HEK293 (cell line): ENCODE data around the gene CLDN6.

Experiments used
- EGR2 ChIP-seq: fragments of 450-650 bp; formaldehyde crosslinking; IDR thresholded peaks from 2 replicates; pipeline ENCODE4 v1.5.1; 2016; ENCODE audit warnings: low read depth, missing biosample characterization, missing genetic modification characterization
- GFI1B ChIP-seq: fragments of 450-650 bp; formaldehyde crosslinking; IDR thresholded peaks from 2 replicates; pipeline ENCODE4 v1.5.1; 2016; ENCODE audit warnings: missing biosample characterization, missing genetic modification characterization
- HOXA7 ChIP-seq: sonication (generic); formaldehyde crosslinking; IDR thresholded peaks from 2 replicates; pipeline ENCODE4 v1.8.1; 2022; ENCODE audit warnings: missing genetic modification reagents, borderline replicate concordance
- HOXC10 ChIP-seq: sonication (generic); formaldehyde crosslinking; IDR thresholded peaks from 2 replicates; pipeline ENCODE4 v1.8.1; 2023; ENCODE audit warnings: mild to moderate bottlenecking, missing genetic modification reagents
- IKZF3 ChIP-seq: fragments of 450-650 bp; IDR thresholded peaks from 2 replicates; pipeline ENCODE4 v1.5.0; 2018; ENCODE audit warnings: missing biosample characterization, mild to moderate bottlenecking, missing genetic modification characterization, moderate library complexity
- KLF7 ChIP-seq: fragments of 450-650 bp; formaldehyde crosslinking; IDR thresholded peaks from 2 replicates; pipeline ENCODE4 v1.5.1; 2016; ENCODE audit warnings: missing biosample characterization, missing genetic modification characterization, borderline replicate concordance
- TRIM28 ChIP-seq: IDR thresholded peaks from 2 replicates; pipeline ENCODE4 v1.6.1; 2011; ENCODE audit warnings: low read length, control low read depth, borderline replicate concordance
- ZBTB20 ChIP-seq: fragments of 450-650 bp; formaldehyde crosslinking; IDR thresholded peaks from 2 replicates; pipeline ENCODE4 v1.5.1; 2016; ENCODE audit warnings: missing biosample characterization, missing genetic modification characterization
- ZBTB21 ChIP-seq: fragments of 450-650 bp; formaldehyde crosslinking; IDR thresholded peaks from 2 replicates; pipeline ENCODE4 v1.5.1; 2017; ENCODE audit warnings: missing biosample characterization, missing genetic modification characterization
- ZBTB6 ChIP-seq: fragments of 450-650 bp; formaldehyde crosslinking; IDR thresholded peaks from 2 replicates; pipeline ENCODE4 v1.5.1; 2017; ENCODE audit warnings: missing biosample characterization, missing genetic modification characterization
- ZNF10 ChIP-seq: fragments of 450-650 bp; formaldehyde crosslinking; IDR thresholded peaks from 2 replicates; pipeline ENCODE4 v1.5.1; 2017; ENCODE audit warnings: missing biosample characterization, missing genetic modification characterization
- ZNF121 ChIP-seq: fragments of 450-650 bp; formaldehyde crosslinking; IDR thresholded peaks from 2 replicates; pipeline ENCODE4 v1.5.1; 2016; ENCODE audit warnings: missing biosample characterization, missing genetic modification characterization
- ZNF138 ChIP-seq: fragments of 450-650 bp; formaldehyde crosslinking; IDR thresholded peaks from 2 replicates; pipeline ENCODE4 v1.5.1; 2016; ENCODE audit warnings: missing biosample characterization, missing genetic modification characterization, borderline replicate concordance
- ZNF24 ChIP-seq: fragments of 450-650 bp; formaldehyde crosslinking; IDR thresholded peaks from 2 replicates; pipeline ENCODE4 v1.5.1; 2016; ENCODE audit warnings: missing biosample characterization, missing genetic modification characterization
- ZNF26 ChIP-seq: fragments of 450-650 bp; formaldehyde crosslinking; IDR thresholded peaks from 2 replicates; pipeline ENCODE4 v1.5.1; 2016; ENCODE audit warnings: missing biosample characterization, missing genetic modification characterization
- ZNF280C ChIP-seq: fragments of 450-650 bp; formaldehyde crosslinking; IDR thresholded peaks from 2 replicates; pipeline ENCODE4 v1.5.1; 2016; ENCODE audit warnings: missing biosample characterization, missing genetic modification characterization
- ZNF280D ChIP-seq: fragments of 450-650 bp; formaldehyde crosslinking; IDR thresholded peaks from 2 replicates; pipeline ENCODE4 v1.5.1; 2016; ENCODE audit warnings: missing biosample characterization, missing genetic modification characterization
- ZNF311 ChIP-seq: fragments of 450-650 bp; formaldehyde crosslinking; IDR thresholded peaks from 2 replicates; pipeline ENCODE4 v1.5.1; 2017; ENCODE audit warnings: missing biosample characterization, missing genetic modification characterization, borderline replicate concordance
- ZNF341 ChIP-seq: fragments of 450-650 bp; formaldehyde crosslinking; IDR thresholded peaks from 2 replicates; pipeline ENCODE4; 2016; ENCODE audit warnings: low read depth, missing biosample characterization, missing genetic modification characterization
- ZNF37A ChIP-seq: fragments of 450-650 bp; IDR thresholded peaks from 2 replicates; pipeline ENCODE4 v1.5.1; 2018; ENCODE audit warnings: missing biosample characterization, missing genetic modification characterization
- ZNF423 ChIP-seq: fragments of 450-650 bp; formaldehyde crosslinking; IDR thresholded peaks from 2 replicates; pipeline ENCODE4 v1.5.1; 2016; ENCODE audit warnings: missing biosample characterization, missing genetic modification characterization
- ZNF426 ChIP-seq: fragments of 450-650 bp; formaldehyde crosslinking; IDR thresholded peaks from 2 replicates; pipeline ENCODE4 v1.5.1; 2017; ENCODE audit warnings: missing biosample characterization, missing genetic modification characterization, mild to moderate bottlenecking, inconsistent platforms, moderate library complexity
- ZNF449 ChIP-seq: fragments of 450-650 bp; formaldehyde crosslinking; IDR thresholded peaks from 2 replicates; pipeline ENCODE4 v1.5.1; 2017; ENCODE audit warnings: missing biosample characterization, mild to moderate bottlenecking, missing genetic modification characterization, moderate library complexity
- ZNF521 ChIP-seq: fragments of 450-650 bp; formaldehyde crosslinking; IDR thresholded peaks from 2 replicates; pipeline ENCODE4 v1.5.1; 2017; ENCODE audit warnings: missing biosample characterization, mild to moderate bottlenecking, missing genetic modification characterization
- ZNF596 ChIP-seq: fragments of 450-650 bp; IDR thresholded peaks from 2 replicates; pipeline ENCODE4 v1.5.0; 2018; ENCODE audit warnings: missing biosample characterization, mild to moderate bottlenecking, missing genetic modification characterization, moderate library complexity
- ZNF610 ChIP-seq: fragments of 450-650 bp; formaldehyde crosslinking; IDR thresholded peaks from 2 replicates; pipeline ENCODE4 v1.5.1; 2016; ENCODE audit warnings: missing biosample characterization, missing genetic modification characterization, borderline replicate concordance
- ZNF629 ChIP-seq: fragments of 450-650 bp; formaldehyde crosslinking; IDR thresholded peaks from 2 replicates; pipeline ENCODE4 v1.5.1; 2017; ENCODE audit warnings: missing biosample characterization, missing genetic modification characterization
- ZNF645 ChIP-seq: fragments of 450-650 bp; formaldehyde crosslinking; IDR thresholded peaks from 2 replicates; pipeline ENCODE4; 2016; ENCODE audit warnings: missing biosample characterization, missing genetic modification characterization
- ZNF747 ChIP-seq: fragments of 450-650 bp; formaldehyde crosslinking; IDR thresholded peaks from 2 replicates; pipeline ENCODE4 v1.5.1; 2016; ENCODE audit warnings: missing biosample characterization, missing genetic modification characterization
- ZNF776 ChIP-seq: fragments of 450-650 bp; formaldehyde crosslinking; IDR thresholded peaks from 2 replicates; pipeline ENCODE4 v1.5.0; 2017; ENCODE audit warnings: missing biosample characterization, missing genetic modification characterization, borderline replicate concordance
- ZNF777 ChIP-seq: fragments of 450-650 bp; formaldehyde crosslinking; IDR thresholded peaks from 2 replicates; pipeline ENCODE4 v1.5.1; 2017; ENCODE audit warnings: missing biosample characterization, missing genetic modification characterization, borderline replicate concordance
- ZNF785 ChIP-seq: fragments of 450-650 bp; formaldehyde crosslinking; IDR thresholded peaks from 2 replicates; pipeline ENCODE4 v1.5.1; 2016; ENCODE audit warnings: missing biosample characterization, missing genetic modification characterization

CLDN6 gene

GRCh38 chr16:2983706-2984136, 34.3 kb downstream of the CLDN6 start (continued):
- TF ChIP-seq ZNF645 (tag by site-specific recombination) (no peak), KLF7 (tag by site-specific recombination) (no peak), ZNF426 (tag by site-specific recombination) (no peak), ZNF37A (tag by site-specific recombination) (no peak), ZNF777 (no peak), ZNF785 (no peak), ZNF10 (tag by site-specific recombination) (no peak), GFI1B (tag by site-specific recombination) (no peak), ZNF449 (tag by site-specific recombination) (no peak), ZNF26 (tag by site-specific recombination) (no peak), ZBTB21 (no peak), EGR2 (tag by site-specific recombination) (no peak), ZNF311 (tag by site-specific recombination) (no peak), ZNF747 (no peak), ZNF121 (tag by site-specific recombination) (no peak), HOXA7 (CRISPR knock-in tag) (no peak), ZNF341 (tag by site-specific recombination) (no peak), ZNF24 (tag by site-specific recombination) (no peak), ZBTB20 (tag by site-specific recombination) (peak; percentile 29; the same call in 1 of the 2 replicates), ZNF610 (tag by site-specific recombination) (peak; percentile 64; the same call in 1 of the 2 replicates), ZNF423 (tag by site-specific recombination) (no peak), IKZF3 (tag by site-specific recombination) (peak; percentile 88), TRIM28 (no peak), ZNF138 (tag by site-specific recombination) (no peak), ZNF521 (tag by site-specific recombination) (no peak), ZNF280C (tag by site-specific recombination) (no peak), ZNF629 (tag by site-specific recombination) (no peak), ZBTB6 (tag by site-specific recombination) (no peak; the same call in 1 of the 2 replicates), ZNF280D (tag by site-specific recombination) (no peak), HOXC10 (CRISPR knock-in tag) (no peak), ZNF596 (tag by site-specific recombination) (no peak), ZNF776 (no peak)
